ENCODE measurements around the gene CEP57L1.

DNA sequence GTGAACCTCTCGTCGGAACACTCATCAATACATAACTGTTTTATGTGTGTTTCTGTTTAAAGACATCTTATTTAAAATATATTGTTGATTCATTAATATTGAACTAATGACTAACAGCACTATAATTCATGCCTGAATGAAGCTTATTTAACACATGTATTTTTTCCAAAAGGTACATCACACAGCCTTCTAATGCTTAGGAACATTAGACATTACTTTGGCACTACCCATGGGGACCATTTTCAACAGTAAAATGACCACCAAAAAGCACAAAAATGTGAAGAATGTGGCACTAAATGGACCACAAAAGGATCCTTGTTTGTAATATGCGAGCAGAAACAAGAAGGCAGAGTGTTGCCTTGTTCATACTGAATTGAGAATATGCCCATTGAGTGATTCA is 109.2 kb downstream of the CEP57L1 start:
- no peak for TF ChIP-seq EZH2phosphoT487 (IDR thresholded peaks at IDR 0.05; ENCODE audit: insufficient read depth, low read depth)
- no peak for TF ChIP-seq EZH2 (IDR thresholded peaks at IDR 0.05; ENCODE audit: insufficient read depth, poor library complexity, severe bottlenecking)
